SK-N-SH treated with all-trans-retinoic acid at 6 μM for 48 hours (cell line): ENCODE data around the gene TAAR2.

Experiments used
- ATAC-seq: fragments of 200-7000 bp; cut with Tn5 transposase; 3 replicates; pipeline ENCODE4 v1.9.1; 2020; ENCODE audit warnings: mild to moderate bottlenecking, moderate library complexity
- ARNTL ChIP-seq: fragments of 450-650 bp; formaldehyde crosslinking; IDR thresholded peaks from 2 replicates; pipeline ENCODE4 v1.5.0; 2020; ENCODE audit warnings: low read depth, mild to moderate bottlenecking, moderate library complexity, borderline replicate concordance
- BACH2 ChIP-seq: fragments of 250-450 bp; sonication (Bioruptor Pico); IDR thresholded peaks from 2 replicates; pipeline ENCODE4 v1.9.0; 2021; ENCODE audit warnings: mild to moderate bottlenecking, borderline replicate concordance
- CSDC2 ChIP-seq: fragments of 250-450 bp; sonication (Bioruptor Pico); IDR thresholded peaks from 2 replicates; pipeline ENCODE4 v1.5.0; 2020; ENCODE audit warnings: mild to moderate bottlenecking, moderate library complexity
- ESRRG ChIP-seq: fragments of 250-450 bp; sonication (Bioruptor Pico); IDR thresholded peaks from 2 replicates; pipeline ENCODE4 v1.6.1; 2021; ENCODE audit warnings: mild to moderate bottlenecking
- GLIS3 ChIP-seq: fragments of 250-450 bp; sonication (Bioruptor Pico); IDR thresholded peaks from 2 replicates; pipeline ENCODE4 v1.5.0; 2020; ENCODE audit warnings: mild to moderate bottlenecking, moderate library complexity
- ISL1 ChIP-seq: fragments of 250-450 bp; sonication (Bioruptor Pico); IDR thresholded peaks from 2 replicates; pipeline ENCODE4 v2.1.2; 2022; ENCODE audit warnings: mild to moderate bottlenecking, moderate library complexity
- OSR1 ChIP-seq: fragments of 250-450 bp; sonication (Bioruptor Pico); IDR thresholded peaks from 2 replicates; pipeline ENCODE4 v1.8.0; 2022; ENCODE audit warnings: moderate library complexity, mild to moderate bottlenecking, inconsistent platforms
- PPARA ChIP-seq: fragments of 250-450 bp; sonication (Bioruptor Pico); IDR thresholded peaks from 2 replicates; pipeline ENCODE4 v1.5.0; 2020; ENCODE audit warnings: mild to moderate bottlenecking, borderline replicate concordance
- RARB ChIP-seq: fragments of 250-450 bp; sonication (Bioruptor Pico); IDR thresholded peaks from 2 replicates; pipeline ENCODE4 v1.8.0; 2021; ENCODE audit warnings: mild to moderate bottlenecking, moderate library complexity
- SNAI2 ChIP-seq: fragments of 250-450 bp; sonication (Bioruptor Pico); IDR thresholded peaks from 2 replicates; pipeline ENCODE4 v1.5.0; 2020; ENCODE audit warnings: mild to moderate bottlenecking, moderate library complexity
- TCF4 ChIP-seq: fragments of 250-450 bp; sonication (Bioruptor Pico); IDR thresholded peaks from 2 replicates; pipeline ENCODE4 v1.8.0; 2021; ENCODE audit warnings: mild to moderate bottlenecking, moderate library complexity, borderline replicate concordance
- ZC3H10 ChIP-seq: fragments of 250-450 bp; sonication (Bioruptor Pico); IDR thresholded peaks from 2 replicates; pipeline ENCODE4 v1.5.1; 2021; ENCODE audit warnings: mild to moderate bottlenecking, moderate library complexity
- ZFP3 ChIP-seq: fragments of 250-450 bp; sonication (Bioruptor Pico); IDR thresholded peaks from 2 replicates; pipeline ENCODE4 v1.5.0; 2020; ENCODE audit warnings: mild to moderate bottlenecking, moderate library complexity
- ZFP30 ChIP-seq: fragments of 450-650 bp; formaldehyde crosslinking; IDR thresholded peaks from 2 replicates; pipeline ENCODE4 v1.5.0; 2022; ENCODE audit warnings: mild to moderate bottlenecking, moderate library complexity
- ZNF70 ChIP-seq: fragments of 450-650 bp; formaldehyde crosslinking; IDR thresholded peaks from 2 replicates; pipeline ENCODE4 v1.5.0; 2020; ENCODE audit warnings: mild to moderate bottlenecking, moderate library complexity
- ZNF8 ChIP-seq: fragments of 450-650 bp; formaldehyde crosslinking; IDR thresholded peaks from 2 replicates; pipeline ENCODE4 v1.5.0; 2020; ENCODE audit warnings: mild to moderate bottlenecking, moderate library complexity
- TF ChIP-seq, protein P1 (sequence below): fragments of 250-450 bp; sonication (Bioruptor Pico); IDR thresholded peaks from 2 replicates; pipeline ENCODE4 v1.5.1; 2021; ENCODE audit warnings: mild to moderate bottlenecking, moderate library complexity
- TF ChIP-seq, protein P2 (sequence below): fragments of 250-450 bp; sonication (Bioruptor Pico); IDR thresholded peaks from 2 replicates; pipeline ENCODE4 v1.5.1; 2020; ENCODE audit warnings: low read depth, mild to moderate bottlenecking, moderate library complexity
- TF ChIP-seq, protein P3 (sequence below): fragments of 250-450 bp; sonication (Bioruptor Pico); IDR thresholded peaks from 2 replicates; pipeline ENCODE4 v1.8.0; 2021; ENCODE audit warnings: low read depth, mild to moderate bottlenecking, moderate library complexity, borderline replicate concordance
- TF ChIP-seq, protein P4 (sequence below): fragments of 250-450 bp; sonication (Bioruptor Pico); IDR thresholded peaks from 2 replicates; pipeline ENCODE4 v1.8.0; 2020; ENCODE audit warnings: mild to moderate bottlenecking, moderate library complexity, borderline replicate concordance
- TF ChIP-seq, protein P5 (sequence below): fragments of 250-450 bp; sonication (Bioruptor Pico); IDR thresholded peaks from 2 replicates; pipeline ENCODE4 v1.5.0; 2020; ENCODE audit warnings: mild to moderate bottlenecking, moderate library complexity

The TAAR2 gene

DNA sequence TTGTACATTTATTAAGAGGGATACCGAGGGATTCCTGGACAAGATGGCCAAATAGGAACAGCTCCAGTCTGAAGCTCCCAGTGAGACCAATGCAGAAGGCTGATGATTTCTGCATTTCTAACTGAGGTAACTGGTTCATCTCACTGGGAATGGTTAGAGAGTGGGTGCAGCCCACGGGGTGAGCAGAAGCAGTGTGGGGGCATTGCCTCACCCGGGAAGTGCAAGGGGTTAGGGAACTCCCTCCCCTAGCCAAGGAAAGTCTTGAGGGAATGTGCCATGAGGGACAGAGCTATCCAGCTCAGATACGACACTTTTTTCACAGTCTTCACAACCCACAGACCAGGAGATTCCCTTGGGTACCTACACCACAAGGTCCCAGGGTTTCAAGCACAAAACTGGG is 10.7 kb upstream of the TAAR2 start (continued):
- TF ChIP-seq, protein P1, sequence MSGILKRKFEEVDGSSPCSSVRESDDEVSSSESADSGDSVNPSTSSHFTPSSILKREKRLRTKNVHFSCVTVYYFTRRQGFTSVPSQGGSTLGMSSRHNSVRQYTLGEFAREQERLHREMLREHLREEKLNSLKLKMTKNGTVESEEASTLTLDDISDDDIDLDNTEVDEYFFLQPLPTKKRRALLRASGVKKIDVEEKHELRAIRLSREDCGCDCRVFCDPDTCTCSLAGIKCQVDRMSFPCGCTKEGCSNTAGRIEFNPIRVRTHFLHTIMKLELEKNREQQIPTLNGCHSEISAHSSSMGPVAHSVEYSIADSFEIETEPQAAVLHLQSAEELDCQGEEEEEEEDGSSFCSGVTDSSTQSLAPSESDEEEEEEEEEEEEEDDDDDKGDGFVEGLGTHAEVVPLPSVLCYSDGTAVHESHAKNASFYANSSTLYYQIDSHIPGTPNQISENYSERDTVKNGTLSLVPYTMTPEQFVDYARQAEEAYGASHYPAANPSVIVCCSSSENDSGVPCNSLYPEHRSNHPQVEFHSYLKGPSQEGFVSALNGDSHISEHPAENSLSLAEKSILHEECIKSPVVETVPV: no peak
- no peak for TF ChIP-seq ESRRG
- no peak for TF ChIP-seq ZFP3 (CRISPR knock-in tag)
- TF ChIP-seq, protein P2, sequence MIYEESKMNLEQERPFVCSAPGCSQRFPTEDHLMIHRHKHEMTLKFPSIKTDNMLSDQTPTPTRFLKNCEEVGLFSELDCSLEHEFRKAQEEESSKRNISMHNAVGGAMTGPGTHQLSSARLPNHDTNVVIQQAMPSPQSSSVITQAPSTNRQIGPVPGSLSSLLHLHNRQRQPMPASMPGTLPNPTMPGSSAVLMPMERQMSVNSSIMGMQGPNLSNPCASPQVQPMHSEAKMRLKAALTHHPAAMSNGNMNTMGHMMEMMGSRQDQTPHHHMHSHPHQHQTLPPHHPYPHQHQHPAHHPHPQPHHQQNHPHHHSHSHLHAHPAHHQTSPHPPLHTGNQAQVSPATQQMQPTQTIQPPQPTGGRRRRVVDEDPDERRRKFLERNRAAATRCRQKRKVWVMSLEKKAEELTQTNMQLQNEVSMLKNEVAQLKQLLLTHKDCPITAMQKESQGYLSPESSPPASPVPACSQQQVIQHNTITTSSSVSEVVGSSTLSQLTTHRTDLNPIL (CRISPR knock-in tag): no peak
- TF ChIP-seq PPARA (CRISPR knock-in tag): no peak
- TF ChIP-seq, all 23 proteins: peak for 0

DNA sequence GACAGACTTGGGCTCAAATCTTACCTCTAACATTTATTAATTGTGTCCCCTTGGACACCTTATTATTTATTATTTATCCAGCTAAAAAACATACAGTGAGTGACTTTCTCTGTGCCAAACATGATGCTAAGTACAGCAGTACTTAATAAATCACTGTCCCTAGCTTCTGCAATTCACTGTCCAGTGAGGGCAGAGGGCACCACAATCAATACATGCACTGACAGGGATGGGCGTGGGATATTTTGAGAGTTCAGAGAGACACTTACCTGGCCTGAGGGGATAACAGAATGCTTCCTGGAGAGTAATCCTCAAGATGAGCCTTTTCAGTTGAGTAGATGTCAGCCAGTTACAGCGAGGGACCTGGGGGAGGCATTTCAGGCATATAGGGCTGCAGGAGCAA is 9.3 kb upstream of the TAAR2 start:
- TF ChIP-seq, protein P3, sequence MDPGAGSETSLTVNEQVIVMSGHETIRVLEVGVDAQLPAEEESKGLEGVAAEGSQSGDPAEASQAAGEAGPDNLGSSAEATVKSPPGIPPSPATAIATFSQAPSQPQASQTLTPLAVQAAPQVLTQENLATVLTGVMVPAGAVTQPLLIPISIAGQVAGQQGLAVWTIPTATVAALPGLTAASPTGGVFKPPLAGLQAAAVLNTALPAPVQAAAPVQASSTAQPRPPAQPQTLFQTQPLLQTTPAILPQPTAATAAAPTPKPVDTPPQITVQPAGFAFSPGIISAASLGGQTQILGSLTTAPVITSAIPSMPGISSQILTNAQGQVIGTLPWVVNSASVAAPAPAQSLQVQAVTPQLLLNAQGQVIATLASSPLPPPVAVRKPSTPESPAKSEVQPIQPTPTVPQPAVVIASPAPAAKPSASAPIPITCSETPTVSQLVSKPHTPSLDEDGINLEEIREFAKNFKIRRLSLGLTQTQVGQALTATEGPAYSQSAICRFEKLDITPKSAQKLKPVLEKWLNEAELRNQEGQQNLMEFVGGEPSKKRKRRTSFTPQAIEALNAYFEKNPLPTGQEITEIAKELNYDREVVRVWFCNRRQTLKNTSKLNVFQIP (CRISPR knock-in tag): no peak
- TF ChIP-seq OSR1 (CRISPR knock-in tag) (no peak), ZNF8 (CRISPR knock-in tag) (no peak), ZFP30 (no peak)
- ATAC-seq: no peak

DNA sequence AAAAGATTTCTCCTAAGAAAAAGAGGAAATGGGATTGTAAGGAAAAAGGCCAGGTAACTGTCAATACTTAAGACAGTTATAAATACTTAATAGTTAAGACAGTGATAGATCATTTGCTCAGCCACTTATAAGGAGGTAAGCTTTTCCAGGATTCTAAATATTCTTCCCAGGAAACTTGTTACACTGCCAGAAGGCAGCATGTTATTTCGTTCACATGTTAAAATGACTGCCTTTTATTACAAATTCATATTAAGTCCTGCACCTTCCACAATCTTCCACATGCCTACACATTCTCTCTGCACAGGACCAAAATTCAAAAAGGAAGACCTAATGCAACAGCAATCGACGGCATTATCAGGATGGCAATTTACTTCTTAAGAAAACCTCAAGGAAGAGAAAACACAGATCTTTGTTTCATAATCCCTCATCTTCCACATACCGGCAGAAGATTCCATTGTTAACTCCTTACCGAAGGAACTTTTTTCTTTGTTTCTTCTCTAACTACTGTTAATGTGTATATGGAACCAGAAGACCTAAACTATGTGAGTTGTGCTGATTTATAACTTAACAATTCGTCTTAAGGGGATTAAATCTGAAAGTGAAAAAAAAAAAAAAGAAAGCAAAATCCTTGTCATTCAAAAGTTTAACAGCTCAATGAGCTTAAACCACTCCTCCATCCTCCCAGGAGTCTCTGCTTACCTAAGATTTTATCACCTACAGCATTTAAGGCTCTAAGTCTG is 799 bp downstream of the TAAR2 start:
- ATAC-seq: no peak
- no peak for TF ChIP-seq CSDC2 (CRISPR knock-in tag)
- TF ChIP-seq ZNF70 (CRISPR knock-in tag): no peak

DNA sequence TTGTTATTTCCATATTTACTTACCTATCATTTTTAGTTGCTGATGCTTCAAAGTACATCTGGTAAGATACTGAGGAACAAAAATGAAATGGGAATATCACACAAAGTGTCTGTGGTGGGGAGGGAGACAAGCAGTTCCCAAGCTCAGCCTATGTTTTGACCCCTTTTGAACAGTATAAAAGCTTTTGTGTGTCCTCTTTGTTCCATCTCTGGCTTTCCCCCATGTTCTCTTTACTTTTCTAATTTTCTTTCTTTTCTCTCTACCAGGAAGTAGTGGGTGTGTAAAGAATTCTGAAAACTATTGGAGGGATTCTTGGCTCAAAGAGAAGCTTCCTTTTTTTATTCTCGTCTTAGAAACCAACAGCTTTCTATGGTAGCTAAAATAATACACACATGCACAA is 7.4 kb downstream of the TAAR2 start:
- TF ChIP-seq GLIS3 (CRISPR knock-in tag) (no peak), ZNF8 (CRISPR knock-in tag) (no peak), ZFP30 (no peak), BACH2 (CRISPR knock-in tag) (no peak), TCF4 (no peak), ARNTL (CRISPR knock-in tag) (no peak), ZFP3 (CRISPR knock-in tag) (no peak), ESRRG (no peak), PPARA (CRISPR knock-in tag) (no peak), RARB (CRISPR knock-in tag) (no peak), ZNF70 (CRISPR knock-in tag) (no peak), ZC3H10 (CRISPR knock-in tag) (no peak), SNAI2 (CRISPR knock-in tag) (no peak), ISL1 (CRISPR knock-in tag) (no peak)
- TF ChIP-seq, protein P4, sequence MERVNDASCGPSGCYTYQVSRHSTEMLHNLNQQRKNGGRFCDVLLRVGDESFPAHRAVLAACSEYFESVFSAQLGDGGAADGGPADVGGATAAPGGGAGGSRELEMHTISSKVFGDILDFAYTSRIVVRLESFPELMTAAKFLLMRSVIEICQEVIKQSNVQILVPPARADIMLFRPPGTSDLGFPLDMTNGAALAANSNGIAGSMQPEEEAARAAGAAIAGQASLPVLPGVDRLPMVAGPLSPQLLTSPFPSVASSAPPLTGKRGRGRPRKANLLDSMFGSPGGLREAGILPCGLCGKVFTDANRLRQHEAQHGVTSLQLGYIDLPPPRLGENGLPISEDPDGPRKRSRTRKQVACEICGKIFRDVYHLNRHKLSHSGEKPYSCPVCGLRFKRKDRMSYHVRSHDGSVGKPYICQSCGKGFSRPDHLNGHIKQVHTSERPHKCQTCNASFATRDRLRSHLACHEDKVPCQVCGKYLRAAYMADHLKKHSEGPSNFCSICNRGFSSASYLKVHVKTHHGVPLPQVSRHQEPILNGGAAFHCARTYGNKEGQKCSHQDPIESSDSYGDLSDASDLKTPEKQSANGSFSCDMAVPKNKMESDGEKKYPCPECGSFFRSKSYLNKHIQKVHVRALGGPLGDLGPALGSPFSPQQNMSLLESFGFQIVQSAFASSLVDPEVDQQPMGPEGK (CRISPR knock-in tag): no peak
- TF ChIP-seq, protein P5, sequence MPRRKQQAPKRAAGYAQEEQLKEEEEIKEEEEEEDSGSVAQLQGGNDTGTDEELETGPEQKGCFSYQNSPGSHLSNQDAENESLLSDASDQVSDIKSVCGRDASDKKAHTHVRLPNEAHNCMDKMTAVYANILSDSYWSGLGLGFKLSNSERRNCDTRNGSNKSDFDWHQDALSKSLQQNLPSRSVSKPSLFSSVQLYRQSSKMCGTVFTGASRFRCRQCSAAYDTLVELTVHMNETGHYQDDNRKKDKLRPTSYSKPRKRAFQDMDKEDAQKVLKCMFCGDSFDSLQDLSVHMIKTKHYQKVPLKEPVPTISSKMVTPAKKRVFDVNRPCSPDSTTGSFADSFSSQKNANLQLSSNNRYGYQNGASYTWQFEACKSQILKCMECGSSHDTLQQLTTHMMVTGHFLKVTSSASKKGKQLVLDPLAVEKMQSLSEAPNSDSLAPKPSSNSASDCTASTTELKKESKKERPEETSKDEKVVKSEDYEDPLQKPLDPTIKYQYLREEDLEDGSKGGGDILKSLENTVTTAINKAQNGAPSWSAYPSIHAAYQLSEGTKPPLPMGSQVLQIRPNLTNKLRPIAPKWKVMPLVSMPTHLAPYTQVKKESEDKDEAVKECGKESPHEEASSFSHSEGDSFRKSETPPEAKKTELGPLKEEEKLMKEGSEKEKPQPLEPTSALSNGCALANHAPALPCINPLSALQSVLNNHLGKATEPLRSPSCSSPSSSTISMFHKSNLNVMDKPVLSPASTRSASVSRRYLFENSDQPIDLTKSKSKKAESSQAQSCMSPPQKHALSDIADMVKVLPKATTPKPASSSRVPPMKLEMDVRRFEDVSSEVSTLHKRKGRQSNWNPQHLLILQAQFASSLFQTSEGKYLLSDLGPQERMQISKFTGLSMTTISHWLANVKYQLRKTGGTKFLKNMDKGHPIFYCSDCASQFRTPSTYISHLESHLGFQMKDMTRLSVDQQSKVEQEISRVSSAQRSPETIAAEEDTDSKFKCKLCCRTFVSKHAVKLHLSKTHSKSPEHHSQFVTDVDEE (CRISPR knock-in tag): no peak
- TF ChIP-seq, protein P2 (CRISPR knock-in tag): no peak
- TF ChIP-seq, protein P1: no peak
- TF ChIP-seq, protein P3 (CRISPR knock-in tag): no peak
- TF ChIP-seq, all 23 proteins: peak for 0
- ATAC-seq: no peak
